ENCODE results near the gene TXNL4A. TPM values are rescaled to one million over a fixed set of nuclear protein-coding genes. Genes with fewer than 3 reads are reported as not detected.
A peak's percentile ranks its signal among the peaks of the same experiment; 100 is the strongest.
"Not testable (repeated sequence)": the region's sequence is repeated elsewhere in the genome, so short reads cannot be mapped to it uniquely, and the experiment has no call there.

TXNL4A gene
- total RNA-seq, 3 donors from 2014 or later, result 64.1 to 83.4 (median 76.7) TPM

GRCh38 chr18:80012714-80013113 is 24.4 kb upstream of the TXNL4A start:
- Histone ChIP-seq H3K9me3 (peaks cover 39% of the 10 kb centered on the region), H3K36me3 (ENCODE audit: low read depth) (no peaks in the 10 kb centered on the region), H3K4me3 (no peak overlapping the region), H3K4me1 (ENCODE audit: low read depth) (no peaks in the 10 kb centered on the region)
- no peak for ATAC-seq
- DNase-seq, result no peak
- intact Hi-C loops (cut with DNase I, micrococcal nuclease), result no loop called here
- TF ChIP-seq CTCF (IDR thresholded peaks at IDR 0.05), result no peak

GRCh38 chr18:80011496-80012137 is 23.3 kb upstream of the TXNL4A start:
- ATAC-seq, result not testable (repeated sequence)

GRCh38 chr18:80010551-80010906 is 22.2 kb upstream of the TXNL4A start:
- DNase-seq (no peak), ATAC-seq (no peak)
- intact Hi-C loops (cut with DNase I, micrococcal nuclease), result no loop called here
- H3K36me3 ChIP-seq (ENCODE audit: low read depth), result no peaks in the 10 kb centered on the region
- TF ChIP-seq CTCF (IDR thresholded peaks at IDR 0.05), result no peak
- no peaks in the 10 kb centered on the region for H3K4me1 ChIP-seq (ENCODE audit: low read depth)
- no peak overlapping the region for H3K4me3 ChIP-seq
- H3K9me3 ChIP-seq, result peaks cover 43% of the 10 kb centered on the region

More at GRCh38 chr18:80011496-80012137, 23.3 kb upstream of the TXNL4A start:
- DNase-seq; H3K4me3 ChIP-seq; H3K36me3 ChIP-seq (ENCODE audit: low read depth); H3K4me1 ChIP-seq (ENCODE audit: low read depth); intact Hi-C loops (cut with DNase I, micrococcal nuclease): not testable (repeated sequence)
- peaks cover 42% of the 10 kb centered on the region for H3K9me3 ChIP-seq

GRCh38 chr18:80009661-80010550 is 21.5 kb upstream of the TXNL4A start:
- ATAC-seq, result peak; percentile 56
- Histone ChIP-seq H3K4me1 (ENCODE audit: low read depth) (no peaks in the 10 kb centered on the region), H3K4me3 (no peak overlapping the region), H3K9me3 (peaks cover 42% of the 10 kb centered on the region), H3K36me3 (ENCODE audit: low read depth) (no peaks in the 10 kb centered on the region)
- peak; percentile 34 to 63 (median 38) for DNase-seq
- TF ChIP-seq CTCF (IDR thresholded peaks at IDR 0.05), result no peak
- intact Hi-C loops (cut with DNase I, micrococcal nuclease), result no loop called here

- Histone ChIP-seq H3K36me3 (ENCODE audit: low read depth) (no peaks in the 10 kb centered on the region), H3K4me1 (ENCODE audit: low read depth) (no peaks in the 10 kb centered on the region), H3K9me3 (peaks cover 16% of the 10 kb centered on the region), H3K4me3 (no peak overlapping the region)
- ATAC-seq, result no peak
- no peak for DNase-seq
- no peak for TF ChIP-seq CTCF (IDR thresholded peaks at IDR 0.05)
- intact Hi-C loops (cut with DNase I, micrococcal nuclease), result no loop called here
Measured at GRCh38 chr18:80006724-80007123, 18.4 kb upstream of the TXNL4A start.
